Fibroblast of skin of back (primary cell): ENCODE results near the gene SARM1. TPM values are rescaled to one million over a fixed set of nuclear protein-coding genes. Genes with fewer than 3 reads are reported as not detected.
A peak's percentile ranks its signal among the peaks of the same experiment; 100 is the strongest.
"Not testable (repeated sequence)": the region's sequence is repeated elsewhere in the genome, so short reads cannot be mapped to it uniquely, and the experiment has no call there.

Source experiments
- DNase-seq: peaks from one replicate; pipeline ENCODE4 v3.0.0-alpha.2; 2013
- polyA plus RNA-seq, 2 experiments: library from polyadenylated mRNA; unstranded; fragments of 120-200 nt; gene quantifications; one replicate each; pipeline ENCODE4 v1.2.1, GENCODE V29; 2013; ENCODE audit not compliant: insufficient read length in 2 of 2

Gene SARM1
- 14.4 TPM for polyA plus RNA-seq (2013, experiment 1 of 2; ENCODE audit: insufficient read length)
- 13.9 TPM for polyA plus RNA-seq (2013, experiment 2 of 2; ENCODE audit: insufficient read length)

- peak; percentile 93 for DNase-seq
These were observed at the start of gene SARM1 for GRCh38 chr17:28371245-28372202. Gene SARM1, plus strand, starts transcription at chr17:28371694. Its CDS starts 339 bp downstream, at chr17:28372033.

GRCh38 chr17:28324267-28324745 is 47.2 kb upstream of the SARM1 start:
- DNase-seq: no peak

DNA sequence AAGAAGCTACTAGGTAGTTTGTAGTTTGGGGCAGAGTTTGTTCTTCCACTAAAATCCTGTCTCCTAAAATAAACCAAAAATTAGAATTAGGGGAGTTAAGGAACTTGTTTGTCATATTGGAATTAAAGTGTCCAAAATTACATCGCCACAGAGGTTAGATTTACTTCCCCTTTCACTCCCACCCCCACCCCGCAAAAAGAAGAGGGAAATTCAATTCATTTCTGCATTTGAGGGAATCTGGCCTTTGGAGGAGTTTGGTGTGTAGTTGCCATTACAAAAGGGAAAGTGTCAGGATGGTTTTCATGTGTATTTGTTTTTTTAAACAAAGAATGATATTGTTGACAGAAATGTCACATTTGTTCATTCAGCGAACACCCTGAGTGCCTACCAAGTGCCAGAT is 46.7 kb upstream of the SARM1 start:
- no peak for DNase-seq

GRCh38 chr17:28325211-28325610 is 46.3 kb upstream of the SARM1 start:
- DNase-seq: no peak

GRCh38 chr17:28326114-28326513 is 45.4 kb upstream of the SARM1 start:
- no peak for DNase-seq

DNA sequence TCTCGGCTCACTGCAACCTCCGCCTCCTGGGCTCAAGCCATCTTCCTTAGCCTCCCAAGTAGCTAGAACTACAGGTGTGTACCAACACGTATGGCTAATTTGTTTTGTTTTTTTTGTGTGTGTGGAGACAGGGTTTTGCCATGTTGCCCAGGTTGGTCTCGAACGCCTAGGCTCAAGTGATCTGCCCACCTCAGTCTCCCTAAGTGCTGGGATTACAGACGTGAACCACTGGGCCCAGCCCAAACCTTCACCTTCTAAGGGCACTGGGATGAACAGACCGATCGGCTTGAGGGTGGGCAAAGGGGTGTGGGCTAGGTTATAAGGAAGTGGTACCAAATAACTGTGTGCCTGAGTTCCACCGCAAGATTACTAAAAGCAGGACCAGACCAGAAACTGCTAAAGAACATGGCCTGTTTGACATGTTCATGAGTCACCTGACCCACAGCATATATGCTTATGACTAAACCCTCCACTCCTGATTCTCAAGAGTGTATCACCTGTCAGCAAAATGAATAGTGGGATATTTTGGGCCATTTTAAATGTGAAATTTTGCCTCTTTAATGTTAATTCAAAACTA is 44.4 kb upstream of the SARM1 start:
- no peak for DNase-seq

DNA sequence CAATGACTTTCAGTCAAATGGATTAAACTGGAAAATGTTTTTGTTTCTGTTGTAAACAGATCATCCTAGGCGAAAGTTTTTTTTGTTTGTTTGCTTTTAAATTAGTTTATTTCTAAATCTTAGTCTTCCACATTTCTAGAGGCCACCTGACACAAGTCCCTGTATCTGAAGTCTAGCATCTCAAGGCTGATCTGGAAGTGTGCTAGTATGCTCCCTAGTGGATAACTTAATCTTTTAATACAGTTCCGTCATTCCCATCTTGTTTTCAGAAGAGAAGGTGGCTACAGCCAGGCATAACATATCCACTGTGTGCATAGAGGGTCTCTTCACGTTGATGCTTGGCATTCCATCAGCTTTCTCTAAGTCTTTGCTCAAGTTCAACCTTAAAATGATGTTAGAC is 43.8 kb upstream of the SARM1 start:
- no peak for DNase-seq

GRCh38 chr17:28328325-28328724 is 43.2 kb upstream of the SARM1 start:
- DNase-seq: no peak

DNA sequence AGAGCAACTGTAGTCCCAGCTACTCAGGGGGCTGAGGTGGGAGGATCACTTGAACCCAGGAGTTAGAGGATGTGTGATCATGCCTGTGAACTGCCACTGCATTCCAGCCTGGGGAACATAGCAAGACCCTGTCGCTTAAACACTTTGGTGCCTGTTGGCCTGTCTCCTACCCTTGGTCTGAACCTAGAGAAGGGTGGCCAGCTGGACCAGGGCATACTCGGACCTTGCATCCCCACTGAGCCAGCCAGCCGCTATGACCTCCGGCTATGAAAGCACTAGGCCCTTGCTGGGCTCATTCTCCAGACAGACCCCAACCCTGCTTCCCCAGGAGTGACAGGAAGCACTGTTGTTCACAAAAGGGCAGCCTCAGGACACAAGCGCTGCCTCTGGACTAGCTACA is 40.8 kb upstream of the SARM1 start:
- no peak for DNase-seq

DNA sequence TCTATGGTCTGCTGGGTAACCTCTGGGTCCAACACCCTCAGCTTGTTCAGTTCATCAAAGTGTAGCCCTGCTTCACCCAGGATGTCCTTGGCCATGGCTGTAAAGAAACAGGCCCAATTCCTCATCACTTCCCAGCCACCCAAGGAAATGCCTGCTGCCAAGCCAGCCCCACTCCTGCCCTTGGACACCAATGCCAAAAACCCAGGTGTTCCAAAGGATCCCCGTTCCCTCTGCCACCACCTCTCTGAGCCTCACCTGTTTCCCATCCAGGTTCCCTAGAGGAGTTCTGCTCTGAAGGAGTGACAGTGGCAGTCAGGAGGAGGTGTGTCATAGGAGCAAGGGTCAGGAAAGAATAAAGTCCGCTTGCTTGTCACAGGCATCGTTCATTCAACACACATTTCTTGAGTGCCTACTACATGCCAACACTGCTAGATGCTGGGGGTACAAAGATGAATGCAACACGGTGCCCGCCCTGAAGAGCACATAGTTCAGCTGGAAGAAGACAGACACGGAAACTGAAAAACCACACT is 39.5 kb upstream of the SARM1 start:
- DNase-seq: no peak

GRCh38 chr17:28333083-28333746 is 38.3 kb upstream of the SARM1 start:
- DNase-seq: no peak

GRCh38 chr17:28334171-28334570 is 37.3 kb upstream of the SARM1 start:
- no peak for DNase-seq

DNA sequence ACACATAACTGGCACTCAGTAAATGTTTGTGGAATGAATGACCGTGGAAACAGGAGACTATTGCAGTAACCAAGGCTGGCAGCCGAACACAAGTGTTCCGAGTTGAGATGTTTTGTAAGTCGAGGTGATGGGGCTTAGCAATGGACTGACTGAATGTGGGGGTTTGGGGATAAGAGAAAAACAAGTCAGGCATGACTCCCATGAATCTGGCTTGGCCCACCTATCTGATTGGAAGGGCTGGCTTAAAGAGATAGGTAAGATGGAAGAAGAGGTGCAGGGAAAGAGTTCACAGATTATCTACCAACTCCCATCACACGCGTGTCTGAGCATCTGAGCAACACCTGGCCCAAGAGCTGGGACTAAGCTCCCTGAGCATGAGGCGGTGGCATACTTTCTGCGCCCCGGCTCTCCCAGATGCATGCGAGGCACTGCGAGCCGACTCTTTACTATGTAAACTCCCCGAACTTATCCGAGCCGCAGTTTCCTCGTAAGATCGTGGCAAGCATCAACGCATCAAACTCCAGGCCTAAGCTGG is 36.8 kb upstream of the SARM1 start:
- DNase-seq: no peak

DNA sequence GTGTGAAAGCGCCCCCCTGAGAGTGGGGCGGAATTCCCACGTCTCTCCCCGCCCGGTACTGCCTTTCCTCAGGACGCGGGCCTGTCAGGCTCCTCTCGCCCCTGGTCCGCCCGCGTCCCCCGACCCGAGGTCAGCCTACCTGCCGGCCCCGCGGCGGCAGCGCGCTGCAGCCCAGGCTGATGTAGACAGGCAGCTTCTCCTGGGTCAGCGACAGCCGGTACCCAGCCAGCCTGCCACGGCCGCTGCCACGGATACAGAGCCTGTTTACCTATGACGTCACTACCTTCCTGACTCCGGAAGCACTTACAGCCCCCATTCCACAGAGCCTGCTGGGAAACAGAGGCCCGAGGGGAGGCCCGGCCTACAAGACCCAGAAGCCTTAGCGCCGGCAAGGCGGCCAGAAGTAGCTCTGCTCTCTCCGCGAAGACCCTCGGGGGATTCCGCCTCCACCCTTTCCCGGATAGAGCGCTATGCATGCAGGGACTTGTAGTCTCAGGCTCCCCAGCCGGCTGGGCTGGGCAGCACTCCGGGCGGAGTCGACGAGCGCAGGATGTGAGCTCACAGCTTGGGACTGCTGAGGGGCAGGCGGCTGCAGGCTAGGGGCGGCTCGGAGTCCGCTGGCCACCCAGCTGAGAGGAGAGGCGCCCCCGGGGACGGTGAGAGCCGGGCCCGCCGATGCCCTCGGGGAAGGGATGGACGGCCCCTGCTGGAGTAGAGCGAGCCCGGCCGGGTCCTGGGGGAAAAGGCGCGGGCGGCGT is 36.1 kb upstream of the SARM1 start, which contains the start of the genes IFT20 and TNFAIP1:
IFT20 (minus strand) TSS at position 272 of the 758 bp plus-strand sequence. CDS start 3,487 bp downstream, outside the sequence.
TNFAIP1 (plus strand) TSS at position 561 of the 758 bp plus-strand sequence. CDS start 3,761 bp downstream, outside the sequence.
- DNase-seq: peak; percentile 100

GRCh38 chr17:28335959-28336871 is 35.3 kb upstream of the SARM1 start:
- DNase-seq: peak; percentile 89

- DNase-seq: peak; percentile 79
These were observed 33.3 kb upstream of the SARM1 start for GRCh38 chr17:28338056-28338768.

- not testable (repeated sequence) for DNase-seq
These were observed 32.7 kb upstream of the SARM1 start for GRCh38 chr17:28338769-28339212.

DNA sequence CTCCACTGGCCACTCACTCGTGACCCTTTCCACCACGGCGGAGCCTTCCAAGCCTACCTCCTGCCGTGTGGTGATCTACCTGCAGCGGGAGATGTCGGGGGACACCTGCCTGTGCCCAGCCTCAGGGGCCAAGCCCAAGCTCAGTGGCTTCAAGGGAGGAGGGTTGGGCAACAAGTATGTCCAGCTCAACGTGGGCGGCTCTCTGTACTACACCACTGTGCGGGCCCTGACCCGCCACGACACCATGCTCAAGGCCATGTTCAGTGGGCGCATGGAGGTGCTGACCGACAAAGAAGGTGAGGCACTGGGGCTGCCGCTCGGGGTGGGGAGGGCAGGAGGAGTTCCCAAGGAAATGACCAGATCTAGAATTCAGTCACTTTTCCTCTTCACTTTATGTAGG is 32.1 kb upstream of the SARM1 start:
- DNase-seq: no peak

DNA sequence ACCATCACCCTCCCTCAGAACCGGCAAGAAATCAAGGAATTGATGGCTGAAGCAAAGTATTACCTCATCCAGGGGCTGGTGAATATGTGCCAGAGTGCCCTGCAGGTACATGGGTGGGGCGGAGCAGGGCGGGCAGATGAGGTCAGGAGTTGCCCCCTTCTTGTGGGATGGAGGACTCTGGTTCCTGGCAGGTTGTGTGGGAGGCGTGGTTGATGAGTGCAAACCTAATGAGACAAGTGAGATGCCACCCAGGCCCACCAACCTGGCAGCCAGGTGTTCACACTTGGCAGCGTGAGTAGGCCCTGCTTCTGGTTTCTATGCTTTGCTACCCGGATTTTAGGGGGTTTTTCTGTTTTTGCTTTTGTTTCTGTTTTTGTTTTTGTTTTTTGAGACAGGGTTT is 31.1 kb upstream of the SARM1 start:
- DNase-seq: no peak

GRCh38 chr17:28341516-28341915 is 30.0 kb upstream of the SARM1 start:
- no peak for DNase-seq
